HG03354 (cell line): ENCODE results near the gene CD84.
"Not testable (repeated sequence)": the region's sequence is repeated elsewhere in the genome, so short reads cannot be mapped to it uniquely, and the experiment has no call there.

Source experiments
- ATAC-seq: cut with Tn5 transposase; IDR thresholded peaks from one replicate; pipeline ENCODE4 v1.9.1; 2021; ENCODE audit warnings: mild to moderate bottlenecking; ENCODE audit not compliant: unreplicated experiment, poor library complexity, severe bottlenecking

The CD84 gene

DNA sequence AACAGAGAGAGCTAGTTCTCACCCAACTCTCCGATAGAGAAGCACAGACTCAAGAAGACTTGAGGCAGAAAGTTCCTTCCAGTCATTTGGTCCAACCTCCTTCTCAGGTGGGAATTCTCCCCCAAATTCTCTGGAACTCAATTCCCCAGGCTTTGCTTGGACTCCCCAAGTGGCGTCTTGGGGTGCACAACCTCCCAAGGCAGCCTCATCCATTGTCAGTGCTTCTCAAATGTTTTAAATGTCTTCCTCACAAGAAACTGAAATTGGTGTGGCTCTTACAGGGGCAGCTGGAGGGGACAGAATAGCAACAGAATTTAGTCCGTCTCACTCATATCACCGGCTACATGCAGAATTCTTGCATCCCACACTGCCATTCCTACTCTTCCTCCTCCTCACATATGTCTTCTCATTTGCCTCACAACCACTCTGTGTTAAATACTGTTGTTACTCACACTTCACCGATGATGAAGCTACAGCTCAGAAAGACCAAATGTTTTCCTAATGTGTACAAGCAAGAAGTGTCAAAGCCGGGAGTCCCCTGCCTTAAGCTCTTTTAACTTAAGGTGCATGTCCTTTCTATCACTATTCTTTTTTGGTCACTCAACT, 33.4 kb upstream of the CD84 start:
- ATAC-seq = no peak

DNA sequence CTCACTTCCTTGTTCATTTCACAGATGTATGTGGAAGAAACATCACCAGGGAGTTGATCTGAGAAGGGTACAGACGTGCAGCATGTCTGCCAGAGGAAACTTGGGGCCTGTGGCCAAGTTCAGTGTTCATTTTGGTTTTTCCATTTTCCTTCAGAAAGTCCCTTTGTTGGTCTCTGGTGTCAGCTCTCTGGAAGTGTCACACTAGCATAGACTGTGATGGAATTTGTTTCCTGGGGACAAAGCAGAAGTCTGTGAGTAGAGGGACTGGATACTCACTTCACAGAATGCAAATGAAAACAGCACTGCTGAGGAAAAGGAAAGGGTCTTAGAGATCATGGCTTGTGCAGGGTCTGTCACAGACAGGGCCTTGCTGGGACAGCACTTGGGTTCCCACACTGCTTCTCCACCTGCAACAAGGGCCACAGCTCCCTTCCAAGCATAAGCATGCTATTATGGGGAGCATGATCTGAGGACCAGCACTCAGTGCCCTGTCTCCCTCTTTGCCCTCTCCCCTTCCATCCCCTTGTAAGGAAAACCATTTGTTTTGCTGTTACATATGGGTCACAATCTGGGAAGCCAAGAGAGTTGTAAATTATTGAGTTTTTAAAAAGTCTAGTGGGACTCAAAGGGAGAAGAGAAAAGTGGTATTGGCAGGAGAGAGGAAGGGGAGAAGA, 31.4 kb upstream of the CD84 start:
- no peak for ATAC-seq

DNA sequence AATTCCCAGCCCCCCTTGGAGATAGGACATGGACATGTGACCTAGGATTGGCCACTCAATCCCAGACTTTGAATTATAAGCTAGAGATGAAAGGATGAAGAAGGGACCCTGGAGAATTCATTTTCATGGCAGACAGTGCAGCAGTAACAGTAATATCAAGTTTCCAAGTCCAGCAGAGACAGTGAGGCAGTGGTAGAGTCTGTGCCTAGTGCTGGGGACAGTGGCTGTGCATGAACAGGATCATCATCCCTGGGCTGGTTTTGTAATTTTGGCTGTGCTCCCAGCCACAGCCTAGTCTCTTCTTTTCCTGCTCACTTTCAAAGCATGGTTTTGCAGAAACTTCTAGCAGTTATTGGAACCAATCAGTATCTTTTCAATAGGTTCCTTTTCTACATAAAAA, 29.6 kb upstream of the CD84 start:
- ATAC-seq = no peak

DNA sequence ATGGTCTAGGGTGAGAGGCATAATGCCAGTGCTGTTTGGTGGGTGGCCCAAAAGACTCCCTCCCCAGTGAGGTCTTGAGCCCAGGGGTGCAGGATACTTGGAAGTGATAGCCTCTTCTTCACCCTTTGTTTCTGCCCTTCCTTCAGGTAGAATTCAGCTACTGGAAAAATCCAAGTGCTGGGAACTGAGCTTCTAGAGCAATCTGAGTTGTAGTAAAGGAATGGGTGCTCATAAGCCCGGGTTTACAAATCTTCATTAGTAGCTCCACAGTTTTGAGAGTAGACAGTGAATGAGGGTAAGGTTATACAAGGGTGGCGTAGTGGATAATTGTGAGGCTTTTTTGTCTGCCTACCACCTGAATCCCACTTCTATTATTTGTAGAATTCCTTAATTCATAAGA, 29.2 kb upstream of the CD84 start:
- ATAC-seq = no peak

DNA sequence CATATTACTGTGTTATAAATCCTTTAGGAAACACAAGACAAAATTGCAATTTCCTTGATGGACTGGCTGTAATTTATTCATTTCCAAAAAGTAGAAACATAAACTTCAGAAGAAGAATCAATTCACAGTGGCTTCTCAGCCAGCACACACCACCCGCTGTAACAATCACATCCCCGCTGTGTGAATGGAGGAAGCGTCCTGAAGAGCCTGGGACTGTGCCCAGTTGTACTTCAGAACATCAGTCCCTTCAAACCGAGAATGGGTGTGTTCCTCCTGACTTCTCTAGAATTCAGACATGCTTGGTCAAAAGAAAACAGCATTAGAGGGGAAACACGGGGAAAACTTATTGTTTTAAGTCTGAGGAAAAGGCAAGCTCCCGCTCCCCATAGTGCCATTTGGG, 28.8 kb upstream of the CD84 start:
- ATAC-seq = no peak

DNA sequence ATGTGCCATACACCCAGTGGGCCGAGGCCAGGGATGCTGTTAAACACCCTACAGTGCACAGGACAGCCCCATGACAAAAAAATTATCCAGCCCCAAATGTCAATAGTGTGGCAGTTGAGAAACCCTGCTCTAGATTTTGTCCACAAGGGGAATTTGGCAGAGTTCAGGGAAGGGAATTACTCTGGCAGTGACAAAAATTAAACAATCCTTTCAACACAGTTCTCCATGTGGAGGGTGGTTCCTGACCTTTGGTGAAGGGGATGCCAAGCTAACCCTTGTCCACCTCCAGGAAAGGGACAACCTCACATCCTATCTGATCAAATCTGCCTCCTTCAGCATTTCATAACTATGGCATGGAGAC, 28.4 kb upstream of the CD84 start:
- no peak for ATAC-seq

DNA sequence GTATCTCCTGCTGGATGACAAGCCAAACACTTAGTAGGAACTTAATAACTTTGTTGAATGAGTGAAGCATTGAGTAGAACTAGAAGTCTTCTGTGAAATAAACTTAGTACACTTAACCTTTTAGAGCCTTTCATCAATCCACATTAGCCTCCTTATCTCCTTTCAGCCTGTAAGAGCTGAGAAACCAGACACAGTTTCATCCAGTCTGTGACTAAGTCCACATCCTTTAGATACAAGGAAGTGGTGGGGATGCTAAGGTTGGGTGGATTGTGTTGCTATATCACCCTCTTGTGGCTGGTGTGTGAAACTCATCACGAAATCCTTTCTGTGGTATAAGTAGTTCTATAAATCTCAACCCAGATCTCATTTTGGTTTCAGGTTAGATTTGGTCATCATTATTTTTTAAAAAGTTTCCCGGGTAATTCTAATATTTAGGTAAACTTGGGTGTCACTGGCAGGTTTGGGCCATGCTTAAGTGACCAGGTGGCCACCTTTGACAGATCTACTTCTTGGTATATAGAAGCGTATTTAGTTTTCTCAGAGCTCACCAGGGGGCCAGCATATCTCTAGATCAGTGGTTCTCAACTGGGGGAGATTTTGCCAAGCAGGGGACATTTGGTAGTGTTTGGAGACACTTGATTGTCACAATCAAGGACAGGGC, 27.8 kb upstream of the CD84 start:
- peak; percentile 74 for ATAC-seq

DNA sequence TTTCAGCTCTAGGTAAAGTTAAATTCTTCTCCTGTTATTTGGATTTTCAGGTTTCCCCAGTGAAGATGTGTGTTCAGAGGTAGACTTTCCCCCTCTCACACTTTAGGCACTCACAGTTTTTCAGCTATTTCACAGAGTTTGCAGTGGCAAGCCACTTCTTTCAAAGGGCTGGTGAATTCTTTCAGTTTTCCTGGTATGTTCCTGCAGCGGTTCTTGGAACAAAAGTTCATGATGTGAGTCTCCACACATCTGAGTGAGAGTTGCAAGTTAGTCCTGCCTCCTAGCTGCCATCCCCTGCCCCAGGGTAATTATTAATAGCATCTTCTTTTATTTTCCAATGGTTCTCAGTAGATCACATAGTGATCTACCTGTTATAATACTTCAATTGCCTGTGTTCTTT, 27.3 kb upstream of the CD84 start:
- peak; percentile 8 for ATAC-seq

DNA sequence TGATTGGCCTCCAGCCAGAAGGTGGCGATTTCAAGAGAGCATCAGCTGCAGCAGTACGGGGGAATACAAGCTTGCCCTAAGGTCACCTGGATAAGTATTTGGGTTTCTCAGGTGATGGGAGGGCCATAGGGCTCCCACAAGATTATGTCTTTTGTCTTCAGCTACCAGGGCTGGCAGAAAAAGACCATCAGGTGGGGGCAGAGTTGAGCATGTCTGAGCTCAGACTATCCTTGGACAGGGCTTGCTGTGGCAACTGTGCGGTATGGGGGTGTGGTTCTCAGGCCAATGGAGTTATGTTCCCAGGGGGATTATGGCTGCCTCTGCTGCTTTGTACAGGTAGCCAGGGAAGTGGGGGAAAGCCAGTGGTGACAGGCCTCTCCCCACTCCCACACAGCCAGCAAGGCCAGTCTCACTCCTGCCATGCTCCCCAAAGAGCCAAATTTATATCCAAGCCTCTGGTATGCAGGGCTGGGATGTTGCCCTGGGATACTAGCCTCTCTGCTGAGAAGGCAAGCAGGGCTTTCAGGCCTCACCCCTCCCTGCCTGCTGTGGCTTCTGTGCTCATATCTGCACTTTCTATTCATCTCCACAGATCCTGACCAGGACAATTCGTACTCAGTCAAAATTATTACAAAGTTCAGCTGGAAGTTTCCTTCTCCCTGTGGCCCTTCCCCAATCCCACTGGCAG, 26.6 kb upstream of the CD84 start:
- no peak for ATAC-seq

DNA sequence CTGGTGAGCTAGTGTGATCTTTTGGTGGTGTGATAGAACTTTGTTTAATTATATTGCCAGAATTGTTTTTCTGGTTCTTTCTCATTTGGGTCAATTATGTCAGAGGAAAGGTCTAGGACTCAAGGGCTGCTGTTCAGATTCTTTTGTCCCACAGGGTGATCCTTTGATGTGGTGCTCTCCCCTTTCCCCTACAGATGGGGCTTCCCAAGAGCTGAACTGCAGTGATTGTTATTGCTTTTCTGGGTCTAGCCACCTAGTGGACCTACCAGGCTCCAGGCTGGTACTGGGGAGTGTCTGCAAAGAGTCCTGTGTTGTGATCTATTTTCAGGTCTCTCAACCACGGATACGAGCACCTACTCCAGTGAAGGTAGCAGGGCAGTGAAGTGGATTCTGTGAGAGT, 25.9 kb upstream of the CD84 start:
- no peak for ATAC-seq

DNA sequence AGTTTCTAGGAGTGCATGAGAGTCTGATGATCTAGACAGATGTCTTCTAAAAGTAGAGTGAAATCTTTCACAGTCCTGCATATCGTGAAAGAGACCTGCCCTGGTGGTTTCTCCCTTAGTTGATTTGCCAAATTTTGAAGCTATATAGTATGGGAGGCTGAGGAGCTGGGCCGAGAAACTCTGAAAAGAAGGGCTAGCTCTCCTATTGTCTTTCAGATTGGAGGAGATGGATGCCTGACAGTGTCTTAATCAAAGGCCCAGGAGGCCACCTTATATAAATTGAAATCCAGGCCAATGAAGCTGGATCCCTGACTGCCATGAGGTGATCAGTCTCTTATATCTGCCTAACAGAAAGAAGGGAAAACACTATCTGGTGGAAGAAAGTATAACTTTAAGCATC, 18.4 kb upstream of the CD84 start:
- ATAC-seq = no peak

DNA sequence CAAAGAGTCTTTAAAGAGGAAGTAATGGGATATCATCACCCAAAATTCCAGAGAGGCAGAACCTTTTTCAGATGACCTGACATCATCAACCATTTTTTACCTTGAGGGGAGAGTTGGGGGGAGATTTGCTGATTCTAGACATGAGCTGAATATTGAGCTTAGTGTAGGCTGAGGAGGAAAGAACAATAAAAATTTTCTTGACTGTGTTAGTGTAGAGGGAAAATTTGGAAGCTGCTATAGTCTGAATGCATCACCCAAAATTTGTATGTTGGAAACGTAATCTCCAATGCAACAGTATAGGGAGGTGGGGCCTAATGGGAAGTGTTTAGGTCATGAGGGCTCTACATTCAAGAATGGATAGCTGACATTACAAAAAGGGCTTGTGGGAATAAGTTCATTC, 17.8 kb upstream of the CD84 start:
- ATAC-seq = no peak

DNA sequence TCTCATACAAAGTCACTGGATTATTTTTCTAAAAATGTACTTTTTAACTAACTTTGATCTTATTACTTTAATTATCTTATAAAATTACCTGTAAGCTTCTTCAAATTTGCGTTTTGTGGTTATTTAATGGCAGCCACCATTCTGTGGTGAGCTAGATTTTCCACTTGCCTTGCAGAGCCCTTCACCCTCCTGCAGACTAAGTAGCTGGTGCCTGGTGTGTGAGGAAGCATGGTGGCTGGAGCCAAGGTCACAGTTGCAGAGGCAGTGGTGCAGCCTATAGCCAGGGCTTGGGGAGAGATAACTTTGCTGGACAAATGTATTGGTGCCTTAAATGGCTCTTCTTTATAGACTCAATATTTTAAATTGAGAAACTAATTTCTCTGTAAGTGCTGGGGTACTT, 11.2 kb upstream of the CD84 start:
- no peak for ATAC-seq

DNA sequence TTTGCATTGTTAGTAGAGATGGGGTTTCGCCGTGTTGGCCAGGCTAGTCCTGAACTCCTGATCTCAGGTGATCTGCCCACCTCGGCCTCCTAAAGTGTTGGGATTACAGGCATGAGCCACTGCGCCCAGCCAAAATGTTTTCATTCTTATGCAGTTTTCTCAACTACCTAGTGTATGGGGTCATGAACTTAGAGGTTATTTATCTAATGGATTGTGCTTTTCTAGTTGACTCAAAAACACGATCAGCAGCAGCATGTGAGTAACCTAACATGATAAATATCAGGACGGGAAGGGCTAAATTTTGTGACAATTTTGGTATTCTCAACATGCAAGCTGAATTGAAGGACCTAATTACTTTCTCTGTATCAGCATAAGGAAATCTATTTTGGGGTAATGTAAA, 9.2 kb upstream of the CD84 start:
- ATAC-seq = no peak

DNA sequence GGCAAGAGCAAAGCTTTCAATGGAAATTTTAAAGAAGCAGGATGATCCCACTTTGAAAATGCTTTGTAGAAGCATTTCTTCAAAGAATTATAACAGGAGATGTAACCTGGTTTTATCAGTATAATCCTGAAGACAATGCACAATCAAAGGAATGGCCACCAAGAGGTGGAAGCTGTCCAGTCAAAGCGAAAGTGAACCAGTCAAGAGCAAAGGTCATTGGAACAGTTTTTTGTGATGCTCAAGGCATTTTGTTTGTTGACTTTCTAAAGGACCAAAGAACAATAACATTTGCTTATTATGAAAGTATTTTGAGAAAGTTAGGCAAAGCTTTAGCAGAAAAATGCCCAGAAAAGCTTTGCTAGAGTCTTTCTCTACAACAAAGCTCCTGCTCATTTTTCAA, 5.5 kb upstream of the CD84 start:
- ATAC-seq = no peak

DNA sequence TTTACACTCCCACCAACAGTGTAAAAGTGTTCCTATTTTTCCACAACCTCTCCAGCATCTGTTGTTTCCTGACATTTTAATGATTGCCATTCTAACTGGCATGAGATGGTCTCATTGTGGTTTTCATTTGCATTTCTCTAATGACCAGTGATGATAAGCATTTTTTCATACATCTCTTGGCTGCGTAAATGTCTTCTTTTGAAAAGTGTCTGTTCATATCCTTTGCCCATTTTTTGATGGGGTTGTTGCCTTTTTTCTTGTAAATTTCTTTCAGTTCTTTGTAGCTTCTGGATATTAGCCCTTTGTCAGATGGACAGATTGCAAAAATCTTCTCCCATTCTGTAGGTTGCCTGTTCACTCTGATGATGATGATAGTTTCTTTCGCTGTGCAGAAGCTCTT, 3.7 kb upstream of the CD84 start:
- not testable (repeated sequence) for ATAC-seq

DNA sequence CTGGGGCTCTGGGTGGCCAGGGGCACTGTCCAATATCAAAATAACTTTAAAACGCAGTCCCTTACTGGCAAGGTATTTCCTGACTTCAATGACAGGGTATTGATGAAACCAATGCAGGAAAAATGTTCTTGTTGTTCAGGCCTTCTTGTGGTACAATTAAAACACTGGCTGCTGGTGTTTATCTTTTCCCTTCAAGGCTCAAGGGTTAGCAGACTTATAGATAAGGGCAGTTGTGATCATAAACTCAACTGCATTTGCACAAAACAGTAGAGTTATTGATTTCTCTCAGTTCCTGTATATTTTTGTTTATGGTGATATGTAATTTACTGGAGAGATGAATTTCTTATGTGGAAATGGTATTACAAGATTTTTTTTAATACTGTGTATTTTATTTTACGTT, 2.7 kb upstream of the CD84 start:
- no peak for ATAC-seq

DNA sequence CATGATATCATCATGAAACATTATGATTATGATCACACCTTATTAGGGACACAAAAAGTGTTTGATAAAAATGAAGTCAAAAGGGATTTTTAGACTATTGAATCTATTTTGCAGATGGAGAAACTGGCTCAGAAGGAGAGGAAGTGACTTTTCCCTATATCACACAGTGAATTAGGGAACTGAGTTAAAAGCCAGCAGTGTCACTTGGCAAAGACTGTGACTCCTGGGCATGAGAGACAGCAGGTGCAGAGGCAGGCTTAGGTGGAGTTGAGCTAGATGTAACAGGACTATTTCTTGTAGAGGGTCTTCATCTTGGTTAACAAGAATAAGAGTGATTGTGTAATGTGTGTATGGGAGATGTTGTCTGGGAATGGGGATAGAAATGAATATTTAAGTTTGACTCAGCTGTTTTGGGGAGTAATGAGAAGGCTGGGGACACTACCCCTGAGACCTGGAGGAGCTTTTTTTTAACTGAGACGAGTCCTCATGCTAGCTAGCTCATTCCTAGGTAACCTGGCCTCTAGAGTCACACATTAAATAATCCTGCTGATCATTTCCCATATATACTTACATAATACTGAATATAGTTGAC, 1.0 kb upstream of the CD84 start:
- ATAC-seq = no peak

DNA sequence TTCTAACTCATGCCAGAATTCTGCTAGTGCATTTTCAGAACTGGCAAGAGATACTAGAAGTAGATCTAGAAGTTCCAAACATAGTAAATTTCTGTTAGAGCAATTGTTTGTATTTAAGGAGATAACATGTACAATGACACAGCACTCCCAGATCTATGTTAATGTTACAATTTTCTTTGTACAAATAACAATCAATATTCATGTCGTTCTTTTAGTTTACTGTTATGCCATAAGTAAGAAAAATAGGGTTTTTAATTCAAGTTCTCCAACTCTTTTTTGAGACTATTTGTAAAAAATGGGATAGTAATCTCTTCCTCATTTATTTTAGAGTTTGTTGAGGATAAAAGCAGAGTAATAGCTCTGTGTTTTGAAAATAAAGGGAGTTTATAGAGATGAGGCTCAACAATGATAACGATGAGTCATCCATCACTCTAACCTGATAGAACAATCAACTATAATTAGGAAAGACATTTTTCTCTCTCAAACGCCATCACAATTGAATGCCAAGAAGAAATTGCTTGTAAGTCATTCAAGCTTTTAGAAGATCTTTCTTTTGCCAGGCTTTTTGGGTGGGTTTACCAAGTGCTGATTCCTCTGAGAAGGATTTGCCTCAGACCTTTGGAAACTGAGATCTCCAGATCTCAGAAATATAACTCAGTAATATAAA, 638 bp downstream of the CD84 start:
- ATAC-seq = no peak

DNA sequence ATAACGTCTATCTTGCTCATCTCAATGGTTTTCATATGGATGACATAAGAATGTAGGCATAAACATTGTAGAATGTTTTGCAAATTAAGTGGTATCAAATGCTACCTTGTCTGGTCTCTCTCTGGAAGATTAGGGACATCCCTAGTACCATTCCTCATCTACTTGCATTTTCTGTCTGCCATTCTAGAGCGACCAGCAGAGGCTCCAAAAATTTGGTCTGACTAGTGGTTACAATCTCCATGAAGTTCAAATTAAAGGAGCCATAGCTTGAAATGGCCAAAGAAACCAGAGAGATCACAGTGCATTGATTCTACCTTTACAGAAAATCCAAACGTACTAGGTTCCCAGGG, 1.1 kb downstream of the CD84 start:
- ATAC-seq = no peak
